Erythroblast (primary cell): ENCODE data around the gene RREB1.

Experiments
- DNase-seq, 2 experiments: peaks; one replicate each; lab custom pipeline; 2025; lab: John Stamatoyannopoulos, UW
- GATA1 ChIP-seq: IDR thresholded peaks from 2 replicates; pipeline ENCODE4 v1.6.1; 2011; ENCODE audit warnings: low read depth, mild to moderate bottlenecking, control low read depth, low read length, moderate library complexity
- POLR2A ChIP-seq: IDR thresholded peaks from 2 replicates; pipeline ENCODE4 v1.6.1; 2011; ENCODE audit warnings: mild to moderate bottlenecking, low read length

The RREB1 gene

GRCh38 chr6:7200598-7201443 is 93.1 kb downstream of the RREB1 start:
- TF ChIP-seq POLR2A = no peak
- no peak for TF ChIP-seq GATA1
- peak; percentile 30 to 34 for DNase-seq

- no peak for TF ChIP-seq POLR2A
- no peak for TF ChIP-seq GATA1
- no peak for DNase-seq
These were observed 93.6 kb downstream of the RREB1 start for GRCh38 chr6:7201444-7201731.

- TF ChIP-seq POLR2A (peak; percentile 40), GATA1 (no peak)
- peak; percentile 81 for DNase-seq
These were observed 94.2 kb downstream of the RREB1 start for GRCh38 chr6:7201732-7202541.

- TF ChIP-seq GATA1 = no peak
- no peak for TF ChIP-seq POLR2A
- DNase-seq = peak in 1 of 2 experiments; percentile 9
These were observed 95.2 kb downstream of the RREB1 start for GRCh38 chr6:7202950-7203349.

GRCh38 chr6:7203939-7204338 is 96.2 kb downstream of the RREB1 start:
- DNase-seq = no peak
- TF ChIP-seq POLR2A (no peak), GATA1 (no peak)

- TF ChIP-seq GATA1 (no peak), POLR2A (no peak)
- no peak for DNase-seq
These were observed 97.0 kb downstream of the RREB1 start for GRCh38 chr6:7204726-7205125.

GRCh38 chr6:7207720-7208119 is 100.0 kb downstream of the RREB1 start:
- TF ChIP-seq POLR2A (no peak), GATA1 (no peak)
- DNase-seq = no peak

GRCh38 chr6:7213416-7213815 is 105.7 kb downstream of the RREB1 start:
- no peak for DNase-seq
- TF ChIP-seq GATA1 (no peak), POLR2A (no peak)

GRCh38 chr6:7214468-7214867 is 106.7 kb downstream of the RREB1 start:
- no peak for DNase-seq
- TF ChIP-seq GATA1 (no peak), POLR2A (no peak)

GRCh38 chr6:7215131-7215530 is 107.4 kb downstream of the RREB1 start:
- no peak for TF ChIP-seq POLR2A
- TF ChIP-seq GATA1 = no peak
- no peak for DNase-seq

GRCh38 chr6:7215798-7216231 is 108.1 kb downstream of the RREB1 start:
- no peak for DNase-seq

GRCh38 chr6:7216941-7217621 is 109.3 kb downstream of the RREB1 start:
- no peak for DNase-seq
- TF ChIP-seq POLR2A (no peak), GATA1 (no peak)

More at GRCh38 chr6:7215798-7216231, 108.1 kb downstream of the RREB1 start:
- no peak for TF ChIP-seq GATA1
- no peak for TF ChIP-seq POLR2A

- TF ChIP-seq GATA1 = no peak
- no peak for TF ChIP-seq POLR2A
- peak in 1 of 2 experiments; percentile 36 for DNase-seq
These were observed 110.7 kb downstream of the RREB1 start for GRCh38 chr6:7218406-7218988.

- TF ChIP-seq GATA1 (no peak), POLR2A (no peak)
- DNase-seq = peak in 1 of 2 experiments; percentile 23
These were observed 111.5 kb downstream of the RREB1 start for GRCh38 chr6:7219310-7219709.
